Muscle layer of colon (tissue), 2 donors: ENCODE results near the gene LAMA3.

Experiments used
- H3K27ac ChIP-seq: one replicate; pipeline ENCODE4 v1.7.0; 2013; ENCODE audit warnings: low read depth, mild to moderate bottlenecking, low read length, moderate library complexity
- H3K27me3 ChIP-seq, 2 donors: one replicate each; pipeline ENCODE4 v1.7.0; 2013; ENCODE audit warnings: low read length in 2 of 2, mild to moderate bottlenecking in 2 of 2; ENCODE audit not compliant: insufficient read depth in 2 of 2, control insufficient read depth in 1 of 2
- H3K36me3 ChIP-seq: one replicate; pipeline ENCODE4 v1.7.0; 2013; ENCODE audit warnings: mild to moderate bottlenecking, low read length; ENCODE audit not compliant: insufficient read depth
- H3K4me1 ChIP-seq: one replicate; pipeline ENCODE4 v1.7.0; 2013; ENCODE audit warnings: mild to moderate bottlenecking, low read length; ENCODE audit not compliant: insufficient read depth
- H3K4me3 ChIP-seq, 2 donors: one replicate each; pipeline ENCODE4 v1.7.0; 2013; ENCODE audit warnings: low read length in 2 of 2, low read depth in 1 of 2, mild to moderate bottlenecking in 1 of 2, moderate library complexity in 1 of 2
- H3K9ac ChIP-seq: one replicate; pipeline ENCODE4 v1.7.0; 2013; ENCODE audit warnings: low read length
- H3K9me3 ChIP-seq: one replicate; pipeline ENCODE4 v1.7.0; 2013; ENCODE audit warnings: mild to moderate bottlenecking, low read length
- donor health status: abdominal sarcoma.
- donor health status: Adenocarcinoma of cecum.

LAMA3 gene

GRCh38 chr18:23671564-23671963 is 17.7 kb upstream of the LAMA3 start:
- Histone ChIP-seq H3K27me3 (no peaks in the 10 kb centered on the region), H3K9me3 (no peaks in the 10 kb centered on the region), H3K4me1 (no peaks in the 10 kb centered on the region), H3K9ac (no peak overlapping the region), H3K27ac (no peak overlapping the region), H3K4me3 (no peak overlapping the region), H3K36me3 (no peaks in the 10 kb centered on the region)

DNA sequence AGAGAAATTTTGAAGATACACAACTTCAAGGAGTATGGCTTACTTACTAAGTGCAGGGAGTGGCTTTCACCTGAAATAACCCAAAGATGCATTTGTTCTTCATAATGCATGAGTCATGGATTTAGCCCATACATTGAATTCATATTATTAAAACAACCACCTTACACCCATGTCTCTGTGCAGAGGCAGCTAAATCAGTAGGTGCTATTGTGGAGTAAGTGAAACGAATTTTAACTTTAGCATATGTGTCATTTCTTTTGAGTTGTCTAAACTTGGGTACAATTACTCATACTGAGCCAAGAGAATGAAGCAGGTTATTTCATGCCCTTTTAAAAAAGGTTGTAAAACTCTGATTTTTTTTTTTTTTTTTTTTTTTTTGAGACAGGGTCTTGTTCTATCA is 15.5 kb upstream of the LAMA3 start:
- Histone ChIP-seq H3K27ac (no peak overlapping the region), H3K36me3 (no peaks in the 10 kb centered on the region), H3K4me3 (no peak overlapping the region), H3K27me3 (no peaks in the 10 kb centered on the region), H3K9ac (no peak overlapping the region), H3K9me3 (no peaks in the 10 kb centered on the region), H3K4me1 (no peaks in the 10 kb centered on the region)

DNA sequence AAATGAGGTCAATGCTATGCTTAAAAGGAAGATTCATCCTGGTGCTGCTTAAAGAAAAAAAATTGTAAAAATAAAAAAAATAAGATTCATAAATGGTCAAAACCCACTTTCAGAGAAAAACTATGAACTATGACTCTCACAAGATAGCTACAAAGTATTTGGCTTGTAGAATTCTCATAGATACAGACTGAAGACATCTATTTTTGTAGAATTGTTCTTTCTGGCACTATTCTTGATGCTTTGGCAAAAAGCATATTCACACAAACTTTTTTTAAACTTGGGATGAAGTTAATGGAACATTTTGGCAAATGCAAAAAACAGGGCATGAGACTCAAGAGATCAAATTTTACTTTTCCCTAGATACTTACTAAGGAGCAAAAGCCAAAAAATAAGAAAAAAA is 14.0 kb upstream of the LAMA3 start:
- Histone ChIP-seq H3K4me1 (no peaks in the 10 kb centered on the region), H3K9me3 (no peaks in the 10 kb centered on the region), H3K9ac (no peak overlapping the region), H3K4me3 (no peak overlapping the region), H3K36me3 (no peaks in the 10 kb centered on the region), H3K27me3 (no peaks in the 10 kb centered on the region), H3K27ac (no peak overlapping the region)

DNA sequence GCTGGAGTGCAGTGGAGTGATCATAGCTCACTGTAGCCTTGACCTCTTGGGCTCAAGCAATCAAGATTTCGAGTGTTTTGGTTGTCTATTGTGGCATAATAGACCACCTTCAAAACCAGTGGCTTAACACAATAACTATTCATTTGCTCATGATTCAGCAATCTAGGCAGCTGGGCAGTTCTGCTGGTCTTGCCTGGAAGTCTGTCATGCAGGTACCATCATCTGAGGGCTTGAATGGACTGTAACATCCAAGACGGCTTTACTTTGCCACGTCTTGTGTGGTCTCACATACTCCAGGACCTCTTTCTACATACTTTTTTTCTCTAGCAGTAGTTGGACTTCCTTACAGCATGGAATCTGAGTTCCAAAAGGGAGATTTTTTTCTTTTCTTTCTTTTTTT is 13.4 kb upstream of the LAMA3 start:
- Histone ChIP-seq H3K4me3 (no peak overlapping the region), H3K9ac (no peak overlapping the region), H3K9me3 (no peaks in the 10 kb centered on the region), H3K27me3 (no peaks in the 10 kb centered on the region), H3K36me3 (no peaks in the 10 kb centered on the region), H3K4me1 (no peaks in the 10 kb centered on the region), H3K27ac (no peak overlapping the region)

GRCh38 chr18:23682045-23682444 is 7.2 kb upstream of the LAMA3 start:
- H3K4me1 ChIP-seq = peaks cover 6% of the 10 kb centered on the region
- no peaks in the 10 kb centered on the region for H3K36me3 ChIP-seq
- H3K9me3 ChIP-seq = no peaks in the 10 kb centered on the region
- no peak overlapping the region for H3K4me3 ChIP-seq
- H3K27me3 ChIP-seq = no peaks in the 10 kb centered on the region
- H3K9ac ChIP-seq = no peak overlapping the region
- H3K27ac ChIP-seq = no peak overlapping the region

- H3K27me3 ChIP-seq = no peaks in the 10 kb centered on the region
- H3K27ac ChIP-seq = no peak overlapping the region
- no peak overlapping the region for H3K9ac ChIP-seq
- no peak overlapping the region for H3K4me3 ChIP-seq
- no peaks in the 10 kb centered on the region for H3K9me3 ChIP-seq
- H3K4me1 ChIP-seq = peaks cover 6% of the 10 kb centered on the region
- no peaks in the 10 kb centered on the region for H3K36me3 ChIP-seq
Measured at GRCh38 chr18:23682472-23682871, 6.8 kb upstream of the LAMA3 start.

DNA sequence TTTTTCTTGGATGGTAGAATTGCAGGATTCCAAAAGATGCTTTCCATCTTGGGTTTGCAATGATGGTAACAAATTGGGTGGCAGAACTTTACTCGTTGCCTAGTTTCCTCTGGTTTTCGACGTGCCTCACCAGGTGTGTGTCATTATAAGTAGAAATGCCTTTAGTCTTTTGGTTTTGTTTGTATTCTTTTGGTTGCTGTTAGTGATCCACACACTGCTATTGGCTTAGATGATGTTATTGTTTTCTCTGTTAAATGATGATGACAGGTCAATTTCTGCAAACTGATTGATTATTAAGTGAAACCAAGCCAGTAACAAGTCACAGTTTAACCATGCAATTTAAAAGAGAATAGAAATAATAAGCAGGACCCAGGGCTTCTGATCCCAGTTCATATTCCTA is 6.1 kb upstream of the LAMA3 start:
- Histone ChIP-seq H3K4me3 (no peak overlapping the region), H3K27me3 (peaks cover 0 to 2% of the 10 kb centered on the region in 2 donors), H3K4me1 (peaks cover 6% of the 10 kb centered on the region), H3K9me3 (no peaks in the 10 kb centered on the region), H3K9ac (no peak overlapping the region), H3K36me3 (no peaks in the 10 kb centered on the region), H3K27ac (no peak overlapping the region)

- peaks cover 9% of the 10 kb centered on the region for H3K4me1 ChIP-seq
- H3K27me3 ChIP-seq = peaks cover 5 to 7% of the 10 kb centered on the region in 2 donors
- H3K4me3 ChIP-seq = no peak overlapping the region
- no peaks in the 10 kb centered on the region for H3K36me3 ChIP-seq
- H3K9ac ChIP-seq = no peak overlapping the region
- H3K9me3 ChIP-seq = no peaks in the 10 kb centered on the region
- no peak overlapping the region for H3K27ac ChIP-seq
Measured at GRCh38 chr18:23683671-23684070, 5.6 kb upstream of the LAMA3 start.

DNA sequence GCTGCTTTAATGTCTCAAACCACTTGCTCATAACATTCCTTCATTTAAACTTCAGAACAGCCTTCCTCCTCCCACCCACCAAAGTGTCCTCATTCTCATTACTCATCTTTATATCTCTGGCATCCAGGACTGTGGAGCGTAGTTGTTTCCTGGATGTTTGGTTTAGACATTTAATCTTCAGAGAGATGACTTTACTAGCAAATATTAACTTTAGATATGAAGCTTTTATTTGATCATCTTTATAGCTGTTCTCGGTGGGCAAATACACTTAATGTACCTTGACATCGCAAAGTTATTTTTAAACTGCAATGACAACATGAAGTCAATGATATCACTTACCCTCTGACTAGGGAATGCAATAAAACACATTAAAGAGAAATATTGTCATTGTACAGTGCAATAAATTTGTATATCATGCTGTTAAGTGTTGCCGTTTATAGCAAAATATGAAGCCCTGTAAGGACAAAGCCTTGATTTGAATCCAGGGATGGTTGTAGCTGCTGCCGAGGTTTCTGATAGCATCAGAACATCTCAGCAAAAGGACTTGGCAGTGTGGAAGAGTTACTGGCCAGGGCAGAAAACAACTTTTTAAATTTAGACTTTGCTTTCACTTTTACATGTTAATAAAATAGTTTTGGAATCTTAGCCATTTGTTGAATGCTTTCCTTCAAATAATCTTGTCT is 4.6 kb upstream of the LAMA3 start:
- peaks cover 14% of the 10 kb centered on the region for H3K4me1 ChIP-seq
- H3K27ac ChIP-seq = no peak overlapping the region
- H3K27me3 ChIP-seq = peaks cover 10 to 14% of the 10 kb centered on the region in 2 donors
- no peaks in the 10 kb centered on the region for H3K9me3 ChIP-seq
- no peak overlapping the region for H3K9ac ChIP-seq
- no peak overlapping the region for H3K4me3 ChIP-seq
- no peaks in the 10 kb centered on the region for H3K36me3 ChIP-seq

- Histone ChIP-seq H3K36me3 (no peaks in the 10 kb centered on the region), H3K9me3 (no peaks in the 10 kb centered on the region), H3K9ac (no peak overlapping the region), H3K27ac (no peak overlapping the region), H3K27me3 (peaks cover 10 to 19% of the 10 kb centered on the region in 2 donors), H3K4me1 (peaks cover 14% of the 10 kb centered on the region), H3K4me3 (no peak overlapping the region)
Measured at GRCh38 chr18:23688528-23688927, 725 bp upstream of the LAMA3 start.

GRCh38 chr18:23689616-23690504 is 607 bp downstream of the LAMA3 start:
- H3K36me3 ChIP-seq = no peaks in the 10 kb centered on the region
- peak overlapping the region; percentile 23 to 57 for H3K4me3 ChIP-seq
- peaks cover 8% of the 10 kb centered on the region for H3K4me1 ChIP-seq
- H3K27me3 ChIP-seq = peaks cover 10 to 19% of the 10 kb centered on the region in 2 donors
- no peak overlapping the region for H3K9ac ChIP-seq
- H3K9me3 ChIP-seq = no peaks in the 10 kb centered on the region
- H3K27ac ChIP-seq = no peak overlapping the region
